H9 (cell line): ENCODE measurements around the gene ZC3H8. TPM values are rescaled to one million over a fixed set of nuclear protein-coding genes. Genes with fewer than 3 reads are reported as not detected.

Experiments used
- DNase-seq: peaks from one replicate; pipeline ENCODE4 v3.0.0-alpha.2; 2017
- H2AFZ ChIP-seq: one replicate; pipeline ENCODE4 v1.6.1; 2013; ENCODE audit warnings: mild to moderate bottlenecking, low read length, control low read depth, moderate library complexity
- H2AK5ac ChIP-seq: 2 replicates; pipeline ENCODE4 v1.6.1; 2013; ENCODE audit warnings: low read length, control low read depth, mixed read lengths; ENCODE audit not compliant: insufficient read length
- H2BK120ac ChIP-seq: one replicate; pipeline ENCODE4 v1.6.1; 2013; ENCODE audit warnings: low read depth, mild to moderate bottlenecking, low read length, control low read depth, inconsistent platforms; ENCODE audit not compliant: poor library complexity, severe bottlenecking
- H2BK12ac ChIP-seq: 2 replicates; pipeline ENCODE4 v1.6.1; 2013; ENCODE audit warnings: low read length, control low read depth, mixed read lengths, low read depth; ENCODE audit not compliant: insufficient read length
- H2BK15ac ChIP-seq: 2 replicates; pipeline ENCODE4 v1.6.1; 2013; ENCODE audit warnings: low read depth, low read length, control low read depth
- H2BK20ac ChIP-seq: one replicate; pipeline ENCODE4 v1.6.1; 2013; ENCODE audit warnings: low read depth, mild to moderate bottlenecking, low read length, control low read depth, inconsistent platforms; ENCODE audit not compliant: poor library complexity, severe bottlenecking
- H2BK5ac ChIP-seq: 2 replicates; pipeline ENCODE4 v1.6.1; 2013; ENCODE audit warnings: low read length, control low read depth, mixed read lengths; ENCODE audit not compliant: insufficient read length
- H3K14ac ChIP-seq: 2 replicates; pipeline ENCODE4 v1.6.1; 2013; ENCODE audit warnings: low read length, control low read depth; ENCODE audit not compliant: insufficient read depth
- H3K18ac ChIP-seq: 2 replicates; pipeline ENCODE4 v1.6.1; 2013; ENCODE audit warnings: low read depth, mild to moderate bottlenecking, mixed read lengths, low read length, control low read depth; ENCODE audit not compliant: insufficient read length
- H3K23ac ChIP-seq: 2 replicates; pipeline ENCODE4 v1.6.1; 2013; ENCODE audit warnings: low read length, control low read depth, mixed read lengths, low read depth; ENCODE audit not compliant: insufficient read length
- H3K23me2 ChIP-seq: 2 replicates; pipeline ENCODE4 v1.6.1; 2013; ENCODE audit warnings: low read depth, mild to moderate bottlenecking, mixed read lengths, low read length, control low read depth; ENCODE audit not compliant: insufficient read length, poor library complexity, severe bottlenecking
- H3K27ac ChIP-seq: 2 replicates; pipeline ENCODE4 v1.5.1; 2013; ENCODE audit warnings: low read length, control low read depth, mixed read lengths, low read depth; ENCODE audit not compliant: insufficient read length
- H3K27me3 ChIP-seq: 2 replicates; pipeline ENCODE4 v1.6.1; 2013; ENCODE audit warnings: low read length, control low read depth, inconsistent platforms; ENCODE audit not compliant: insufficient read depth
- H3K4ac ChIP-seq: 2 replicates; pipeline ENCODE4 v1.6.1; 2013; ENCODE audit warnings: low read depth, mild to moderate bottlenecking, control low read depth, inconsistent platforms, low read length, moderate library complexity
- H3K4me1 ChIP-seq: 2 replicates; pipeline ENCODE4 v1.6.1; 2013; ENCODE audit warnings: low read length, control low read depth, inconsistent platforms; ENCODE audit not compliant: insufficient read depth
- H3K4me2 ChIP-seq: 2 replicates; pipeline ENCODE4 v1.6.1; 2013; ENCODE audit warnings: low read length, control low read depth, mixed read lengths; ENCODE audit not compliant: insufficient read length, insufficient read depth
- H3K56ac ChIP-seq: 2 replicates; pipeline ENCODE4 v1.6.1; 2013; ENCODE audit warnings: low read depth, mild to moderate bottlenecking, mixed read lengths, low read length, control low read depth; ENCODE audit not compliant: insufficient read length
- H3K79me1 ChIP-seq: 2 replicates; pipeline ENCODE4 v1.6.1; 2013; ENCODE audit warnings: low read depth, mild to moderate bottlenecking, moderate library complexity, low read length, control low read depth, inconsistent platforms; ENCODE audit not compliant: insufficient read depth, poor library complexity, severe bottlenecking
- H3K79me2 ChIP-seq: 2 replicates; pipeline ENCODE4 v1.6.1; 2013; ENCODE audit warnings: low read length, control low read depth, inconsistent platforms; ENCODE audit not compliant: insufficient read depth
- H3K9ac ChIP-seq: 2 replicates; pipeline ENCODE4 v1.6.1; 2013; ENCODE audit warnings: low read length, control low read depth, mixed read lengths; ENCODE audit not compliant: insufficient read length; ENCODE audit errors: extremely low read depth
- H3K9me3 ChIP-seq: one replicate; pipeline ENCODE4 v1.6.1; 2013; ENCODE audit warnings: low read depth, low read length, inconsistent platforms; ENCODE audit not compliant: control insufficient read depth
- H3T11ph ChIP-seq: one replicate; pipeline ENCODE4 v1.6.1; 2013; ENCODE audit warnings: mild to moderate bottlenecking, low read length, control low read depth, inconsistent platforms
- H4K20me1 ChIP-seq: one replicate; pipeline ENCODE4 v1.6.1; 2013; ENCODE audit not compliant: control insufficient read depth, insufficient read length, insufficient read depth
- H4K5ac ChIP-seq: 2 replicates; pipeline ENCODE4 v1.6.1; 2013; ENCODE audit warnings: low read depth, mild to moderate bottlenecking, mixed read lengths, low read length, control low read depth; ENCODE audit not compliant: insufficient read length
- H4K8ac ChIP-seq: replicated peaks from 2 replicates; pipeline ENCODE4 v1.6.1; 2013; ENCODE audit warnings: low read length, control low read depth, mixed read lengths, low read depth; ENCODE audit not compliant: insufficient read length
- H4K91ac ChIP-seq: 2 replicates; pipeline ENCODE4 v1.6.1; 2013; ENCODE audit warnings: low read depth, mild to moderate bottlenecking, moderate library complexity, mixed read lengths, low read length, control low read depth; ENCODE audit not compliant: insufficient read length
- H3K27ac Mint-ChIP-seq, 3 experiments: 2 replicates in 2 of 3; 3 replicates in 1 of 3; pipeline ENCODE4 v1.8.0; 2020 to 2021; ENCODE audit warnings: mixed read lengths in 3 of 3, mild to moderate bottlenecking in 1 of 3, moderate library complexity in 1 of 3
- H3K27me3 Mint-ChIP-seq: 2 replicates; pipeline ENCODE4 v1.8.0; 2021; ENCODE audit warnings: low read depth, mild to moderate bottlenecking, moderate library complexity, mixed read lengths
- H3K36me3 Mint-ChIP-seq, 3 experiments: 2 replicates in 2 of 3; 3 replicates in 1 of 3; pipeline ENCODE4 v1.8.0; 2020 to 2021; ENCODE audit warnings: low read depth in 3 of 3, mixed read lengths in 3 of 3; ENCODE audit not compliant: insufficient read depth in 1 of 3
- H3K4me1 Mint-ChIP-seq, 2 experiments: 2 replicates each; pipeline ENCODE4 v1.8.0; 2020; ENCODE audit warnings: mixed read lengths in 2 of 2
- H3K4me3 Mint-ChIP-seq, 2 experiments: 2 replicates in 1 of 2; 3 replicates in 1 of 2; pipeline ENCODE4 v1.8.0; 2020 to 2021; ENCODE audit warnings: mild to moderate bottlenecking in 2 of 2, mixed read lengths in 2 of 2, moderate library complexity in 1 of 2
- H3K9me3 Mint-ChIP-seq, 2 experiments: 2 replicates in 1 of 2; 3 replicates in 1 of 2; pipeline ENCODE4 v1.8.0; 2020; ENCODE audit warnings: mild to moderate bottlenecking in 2 of 2, mixed read lengths in 2 of 2, moderate library complexity in 1 of 2
- CTCF ChIP-seq: fragments of 200-600 bp; sonication (generic); conservative IDR thresholded peaks from 3 replicates; pipeline ENCODE4 v1.8.0; 2021; ENCODE audit warnings: antibody characterized with exemption, mild to moderate bottlenecking
- WGBS: extraction: QIAGEN DNeasy Blood & Tissue Kit; methylation state at CpG from one replicate; pipeline ENCODE4 v1.1.7; 2013; ENCODE audit warnings: missing lambda C conversion rate, low lambda C conversion rate, mixed read lengths; ENCODE audit not compliant: insufficient read length; ENCODE audit errors: extremely low coverage; 5-methylcytosine and 5-hydroxymethylcytosine counted together
- total RNA-seq: library from RNA; stranded (reverse); gene quantifications from 2 replicates; pipeline ENCODE4 v1.2.1, GENCODE V29; 2021

The ZC3H8 gene
- total RNA-seq, 1 experiment from 2014 or later = 6.9 TPM

- H3K27me3 ChIP-seq = no peaks in the 10 kb centered on the region
- H3K79me1 ChIP-seq = no peaks in the 10 kb centered on the region
- no peak overlapping the region for H3K18ac ChIP-seq
- H3K79me2 ChIP-seq = no peaks in the 10 kb centered on the region
- no peaks in the 10 kb centered on the region; a peak in 1 of 5 replicates for H3K9me3 Mint-ChIP-seq
- no peak overlapping the region for H2AK5ac ChIP-seq
- no peak overlapping the region for H3K27ac Mint-ChIP-seq
- no peak for TF ChIP-seq CTCF
- H2BK12ac ChIP-seq = no peak overlapping the region
- no peak overlapping the region for H4K8ac ChIP-seq
- no peaks in the 10 kb centered on the region for H3K36me3 Mint-ChIP-seq
- no peak for DNase-seq
- no peak overlapping the region for H3K56ac ChIP-seq
- WGBS = no CpG with 5 or more reads among the region's 4 CpGs
- no peaks in the 10 kb centered on the region; the same call in 1 of the 2 replicates for H3K4me1 ChIP-seq
- H4K5ac ChIP-seq = no peak overlapping the region
- H3K4ac ChIP-seq = no peak overlapping the region
- H3K23me2 ChIP-seq = no peaks in the 10 kb centered on the region
- no peak overlapping the region for H3K27ac ChIP-seq
- H4K91ac ChIP-seq = no peak overlapping the region
- H3K27me3 Mint-ChIP-seq = peaks cover 1% of the 10 kb centered on the region
- no peak overlapping the region for H3T11ph ChIP-seq
- no peaks in the 10 kb centered on the region for H3K9me3 ChIP-seq
- no peak overlapping the region for H2BK15ac ChIP-seq
- H3K4me1 Mint-ChIP-seq = peaks cover 0 to under 1% of the 10 kb centered on the region in 2 experiments; a peak in 1 of 4 replicates
- H4K20me1 ChIP-seq = no peaks in the 10 kb centered on the region
- no peak overlapping the region for H3K4me2 ChIP-seq
- H3K9ac ChIP-seq = no peak overlapping the region
- no peak overlapping the region for H3K14ac ChIP-seq
- H2AFZ ChIP-seq = no peak overlapping the region
- no peak overlapping the region for H2BK5ac ChIP-seq
- H3K4me3 Mint-ChIP-seq = no peak overlapping the region
- H2BK20ac ChIP-seq = no peak overlapping the region
- H2BK120ac ChIP-seq = no peak overlapping the region
- no peak overlapping the region for H3K23ac ChIP-seq
Observed at GRCh38 chr2:112174383-112174782, 80.5 kb downstream of the ZC3H8 start.
